Iris pigment epithelial cell (primary cell): Measurements from ENCODE around the gene CELSR3.
A peak's percentile ranks its signal among the peaks of the same experiment; 100 is the strongest.

Experiments
- DNase-seq: peaks from one replicate; pipeline ENCODE4 v3.0.0-alpha.2; 2011; ENCODE audit warnings: low read depth

CELSR3 gene

GRCh38 chr3:48687220-48687678, 24.6 kb upstream of the CELSR3 start:
- DNase-seq, result no peak

- DNase-seq, result no peak
Observed at GRCh38 chr3:48686538-48687219, 24.0 kb upstream of the CELSR3 start.

- DNase-seq, result peak; percentile 77
Observed at GRCh38 chr3:48685603-48686511, 23.2 kb upstream of the CELSR3 start, which contains the start of gene NCKIPSD. NCKIPSD (minus strand) TSS chr3:48685915; CDS start chr3:48685807, 108 bp downstream.

GRCh38 chr3:48685293-48685602, 22.6 kb upstream of the CELSR3 start:
- DNase-seq, result no peak

GRCh38 chr3:48684480-48685143, 21.9 kb upstream of the CELSR3 start:
- DNase-seq, result no peak

GRCh38 chr3:48684054-48684349, 21.3 kb upstream of the CELSR3 start:
- DNase-seq, result peak; percentile 22

GRCh38 chr3:48682786-48683185, 20.1 kb upstream of the CELSR3 start:
- DNase-seq, result no peak

GRCh38 chr3:48681974-48682610, 19.4 kb upstream of the CELSR3 start:
- no peak for DNase-seq

- no peak for DNase-seq
Observed at GRCh38 chr3:48681541-48681880, 18.8 kb upstream of the CELSR3 start.

- no peak for DNase-seq
Observed at GRCh38 chr3:48680811-48681540, 18.3 kb upstream of the CELSR3 start.

- DNase-seq, result no peak
Observed at GRCh38 chr3:48679411-48680391, 17.0 kb upstream of the CELSR3 start.

- no peak for DNase-seq
Observed at GRCh38 chr3:48678566-48679380, 16.1 kb upstream of the CELSR3 start.

- DNase-seq, result peak; percentile 47
Observed at GRCh38 chr3:48678056-48678455, 15.4 kb upstream of the CELSR3 start.

- no peak for DNase-seq
Observed at GRCh38 chr3:48674505-48674904, 11.8 kb upstream of the CELSR3 start.

- DNase-seq, result no peak
Observed at GRCh38 chr3:48672522-48672921, 9.8 kb upstream of the CELSR3 start.

GRCh38 chr3:48664929-48665328, 2.2 kb upstream of the CELSR3 start:
- no peak for DNase-seq

- no peak for DNase-seq
Observed at GRCh38 chr3:48664313-48664644, 1.6 kb upstream of the CELSR3 start.

- peak; percentile 100 for DNase-seq
Observed at GRCh38 chr3:48663489-48664312, 1.0 kb upstream of the CELSR3 start.

GRCh38 chr3:48662145-48662752, 437 bp downstream of the CELSR3 start:
- no peak for DNase-seq
